ENCODE data around the gene LENG8. TPM values are rescaled to one million over a fixed set of nuclear protein-coding genes. Genes with fewer than 3 reads are reported as not detected.
A peak's percentile ranks its signal among the peaks of the same experiment; 100 is the strongest.

Gene LENG8
- total RNA-seq, 2 donors from 2014 or later, result 471 to 480 TPM

DNA sequence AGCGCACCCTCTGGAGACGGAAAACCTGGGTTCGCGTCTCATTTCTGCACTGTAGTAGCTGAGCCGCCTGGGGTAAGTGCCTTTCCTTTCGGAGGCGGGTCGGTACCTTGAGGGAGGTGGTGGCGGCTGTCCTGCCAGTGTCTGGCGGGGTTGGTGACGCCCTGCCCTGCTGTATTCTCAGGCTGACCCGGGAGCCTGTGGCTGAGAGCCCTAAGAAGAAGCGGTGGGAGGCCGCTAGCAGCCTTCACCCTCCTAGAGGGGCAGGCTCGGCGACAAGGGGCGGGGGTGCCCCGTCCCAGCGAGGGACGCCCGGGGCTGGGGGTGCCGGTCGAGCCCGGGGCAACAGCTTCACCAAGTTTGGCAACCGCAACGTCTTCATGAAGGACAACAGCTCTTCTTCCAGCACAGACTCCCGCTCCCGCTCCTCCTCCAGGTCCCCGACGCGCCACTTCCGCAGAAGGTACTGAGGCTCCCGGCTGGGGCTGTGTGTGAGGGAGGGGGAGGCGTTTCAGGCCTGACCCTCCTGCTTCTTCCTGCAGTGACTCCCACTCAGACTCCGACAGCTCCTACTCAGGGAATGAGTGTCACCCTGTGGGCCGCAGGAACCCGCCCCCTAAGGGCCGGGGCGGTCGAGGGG is 6.9 kb downstream of the LENG8 start:
- H3K4me3 Mint-ChIP-seq, result no peak overlapping the region
- peak; percentile 2 for ATAC-seq
- peaks cover 15% of the 10 kb centered on the region for H3K36me3 Mint-ChIP-seq (ENCODE audit: low read depth)
- no peak overlapping the region for H3K27ac Mint-ChIP-seq
- H3K4me1 Mint-ChIP-seq, result peaks cover 29% of the 10 kb centered on the region
- no peaks in the 10 kb centered on the region for H3K9me3 ChIP-seq (ENCODE audit: control insufficient read depth, low read length, poor library complexity, severe bottlenecking)
- H3K27me3 Mint-ChIP-seq, result no peaks in the 10 kb centered on the region
- no peak for DNase-seq

- Mint-ChIP-seq H3K36me3 (ENCODE audit: low read depth) (peaks cover 13% of the 10 kb centered on the region), H3K4me1 (peaks cover 27% of the 10 kb centered on the region), H3K27ac (peak overlapping the region; percentile 85), H3K27me3 (no peaks in the 10 kb centered on the region), H3K4me3 (no peak overlapping the region)
- ATAC-seq (peak; percentile 4), DNase-seq (no peak)
- H3K9me3 ChIP-seq (ENCODE audit: control insufficient read depth, low read length, poor library complexity, severe bottlenecking), result no peaks in the 10 kb centered on the region
These were observed 7.7 kb downstream of the LENG8 start for GRCh38 chr19:54456423-54457373.

GRCh38 chr19:54457773-54458647 is 9.0 kb downstream of the LENG8 start:
- DNase-seq (no peak), ATAC-seq (no peak)
- Mint-ChIP-seq H3K27ac (peak overlapping the region; percentile 85), H3K27me3 (no peaks in the 10 kb centered on the region), H3K4me1 (peaks cover 32% of the 10 kb centered on the region), H3K36me3 (ENCODE audit: low read depth) (peaks cover 12% of the 10 kb centered on the region), H3K4me3 (peak overlapping the region; percentile 69)
- no peaks in the 10 kb centered on the region for H3K9me3 ChIP-seq (ENCODE audit: control insufficient read depth, low read length, poor library complexity, severe bottlenecking)

DNA sequence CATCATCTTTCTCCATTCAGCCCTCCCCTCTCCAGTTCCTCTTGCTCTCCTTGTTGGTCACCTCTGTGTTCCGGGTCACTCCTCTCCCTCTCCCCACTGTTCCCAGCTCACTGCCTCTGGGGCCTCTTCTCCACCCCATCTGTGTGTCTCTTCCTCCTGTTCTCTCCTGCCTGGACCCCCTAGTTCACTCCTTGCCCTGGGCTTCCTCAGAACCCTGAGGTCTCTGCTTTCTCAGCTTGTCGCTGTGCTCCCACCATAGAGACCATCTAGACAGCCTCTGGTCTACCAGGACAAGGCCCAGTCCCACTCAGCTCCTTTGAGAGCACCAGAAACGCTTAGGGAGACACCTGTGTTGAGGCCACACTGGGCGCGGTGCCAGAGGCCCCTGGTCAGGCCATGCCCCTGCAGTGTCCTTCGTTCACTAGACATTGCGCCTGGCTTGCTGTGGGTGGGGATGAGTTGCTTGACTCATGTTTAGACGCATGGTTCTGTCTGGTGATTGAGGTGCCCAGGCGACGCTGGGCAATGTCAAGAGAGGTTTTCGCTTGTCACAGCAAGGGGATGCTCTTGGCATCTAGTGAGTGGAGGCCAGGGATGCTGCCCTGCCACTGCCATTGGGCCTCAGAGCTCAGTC is 9.8 kb downstream of the LENG8 start:
- Mint-ChIP-seq H3K4me1 (peaks cover 32% of the 10 kb centered on the region), H3K27ac (peak overlapping the region; percentile 85), H3K4me3 (peak overlapping the region; percentile 69), H3K36me3 (ENCODE audit: low read depth) (peaks cover 10% of the 10 kb centered on the region), H3K27me3 (no peaks in the 10 kb centered on the region)
- ATAC-seq (no peak), DNase-seq (no peak)
- no peaks in the 10 kb centered on the region for H3K9me3 ChIP-seq (ENCODE audit: control insufficient read depth, low read length, poor library complexity, severe bottlenecking)

DNA sequence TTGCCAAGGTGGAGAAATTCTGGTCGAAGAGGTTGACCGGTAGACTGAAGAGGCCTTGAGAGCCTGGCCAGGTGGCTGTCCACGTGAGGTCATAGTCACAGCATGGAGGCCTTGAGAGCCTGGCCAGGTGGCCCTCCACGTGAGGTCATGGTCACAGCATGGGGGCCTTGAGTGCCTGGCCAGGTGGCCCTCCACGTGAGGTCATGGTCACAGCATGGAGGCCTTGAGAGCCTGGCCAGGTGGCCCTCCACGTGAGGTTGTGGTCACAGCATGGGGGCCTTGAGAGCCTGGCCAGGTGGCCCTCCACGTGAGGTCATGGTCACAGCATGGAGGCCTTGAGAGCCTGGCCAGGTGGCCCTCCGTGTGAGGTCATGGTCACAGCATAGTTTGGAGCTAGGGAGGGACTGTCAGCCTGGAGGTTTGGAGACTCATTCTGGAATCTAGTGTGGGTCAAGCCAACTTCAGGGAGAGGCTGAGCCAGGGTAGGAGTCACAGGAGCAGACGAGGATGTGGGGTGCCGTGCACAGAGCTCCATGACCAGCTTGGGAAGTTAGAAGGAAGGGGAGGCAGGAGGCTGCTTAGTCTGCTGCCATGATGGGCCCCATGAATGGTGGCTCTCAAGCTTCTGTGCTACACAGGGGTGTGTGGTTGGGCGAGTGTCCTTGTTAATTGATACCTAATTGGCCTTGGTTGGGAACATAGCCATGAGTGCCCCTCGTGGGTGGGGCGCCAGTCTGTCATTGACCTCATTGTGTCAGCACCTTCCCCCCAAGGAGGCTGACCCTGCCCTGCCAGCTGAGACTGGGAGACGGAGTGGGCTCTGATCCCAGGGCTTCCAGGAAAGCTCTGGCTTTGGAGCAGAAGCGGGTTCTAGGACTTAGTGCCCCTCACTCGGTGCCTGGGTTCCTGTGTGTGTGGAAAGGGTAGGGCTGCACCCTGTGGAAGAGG is 10.6 kb downstream of the LENG8 start:
- Mint-ChIP-seq H3K27ac (peak overlapping the region; percentile 85), H3K4me3 (peak overlapping the region; percentile 69), H3K4me1 (peaks cover 36% of the 10 kb centered on the region), H3K36me3 (ENCODE audit: low read depth) (peaks cover 10% of the 10 kb centered on the region), H3K27me3 (no peaks in the 10 kb centered on the region)
- H3K9me3 ChIP-seq (ENCODE audit: control insufficient read depth, low read length, poor library complexity, severe bottlenecking), result no peaks in the 10 kb centered on the region
- DNase-seq, result no peak
- ATAC-seq, result no peak

- DNase-seq (no peak), ATAC-seq (no peak)
- peak overlapping the region; percentile 41 for H3K4me3 Mint-ChIP-seq
- H3K27ac Mint-ChIP-seq, result peak overlapping the region; percentile 85
- peaks cover 36% of the 10 kb centered on the region for H3K4me1 Mint-ChIP-seq
- no peaks in the 10 kb centered on the region for H3K27me3 Mint-ChIP-seq
- H3K36me3 Mint-ChIP-seq (ENCODE audit: low read depth), result peaks cover 10% of the 10 kb centered on the region
- H3K9me3 ChIP-seq (ENCODE audit: control insufficient read depth, low read length, poor library complexity, severe bottlenecking), result no peaks in the 10 kb centered on the region
These were observed 11.4 kb downstream of the LENG8 start for GRCh38 chr19:54460230-54461005.

DNA sequence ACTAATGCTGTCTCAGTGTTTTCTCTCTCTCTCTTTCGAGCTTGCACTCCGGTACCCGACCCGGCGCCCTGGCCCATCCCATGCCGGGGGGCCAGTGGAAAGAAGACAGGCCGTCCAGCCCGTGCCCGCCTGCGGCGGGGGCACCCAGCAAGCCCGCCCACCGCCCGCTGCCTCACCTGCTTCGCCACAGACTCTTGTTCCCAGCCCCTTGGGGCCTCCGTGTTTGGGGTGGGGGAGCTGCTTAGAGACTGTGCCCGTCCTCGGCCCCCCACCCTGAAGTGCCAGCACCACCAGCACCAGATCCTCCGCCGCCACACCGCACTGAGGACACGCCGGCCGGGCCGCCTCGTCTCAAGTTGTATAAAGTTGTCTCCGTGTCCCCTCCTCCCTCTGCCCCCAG is 12.2 kb downstream of the LENG8 start:
- DNase-seq (no peak), ATAC-seq (no peak)
- Mint-ChIP-seq H3K27ac (peak overlapping the region; percentile 92), H3K4me3 (peak overlapping the region; percentile 72), H3K27me3 (no peaks in the 10 kb centered on the region), H3K4me1 (peaks cover 38% of the 10 kb centered on the region), H3K36me3 (ENCODE audit: low read depth) (peaks cover 10% of the 10 kb centered on the region)
- H3K9me3 ChIP-seq (ENCODE audit: control insufficient read depth, low read length, poor library complexity, severe bottlenecking), result no peaks in the 10 kb centered on the region

GRCh38 chr19:54461613-54462012 is 12.6 kb downstream of the LENG8 start:
- no peaks in the 10 kb centered on the region for H3K9me3 ChIP-seq (ENCODE audit: control insufficient read depth, low read length, poor library complexity, severe bottlenecking)
- Mint-ChIP-seq H3K4me1 (peaks cover 38% of the 10 kb centered on the region), H3K27me3 (no peaks in the 10 kb centered on the region), H3K4me3 (peak overlapping the region; percentile 72), H3K36me3 (ENCODE audit: low read depth) (peaks cover 10% of the 10 kb centered on the region), H3K27ac (peak overlapping the region; percentile 92)
- ATAC-seq (no peak), DNase-seq (no peak)

DNA sequence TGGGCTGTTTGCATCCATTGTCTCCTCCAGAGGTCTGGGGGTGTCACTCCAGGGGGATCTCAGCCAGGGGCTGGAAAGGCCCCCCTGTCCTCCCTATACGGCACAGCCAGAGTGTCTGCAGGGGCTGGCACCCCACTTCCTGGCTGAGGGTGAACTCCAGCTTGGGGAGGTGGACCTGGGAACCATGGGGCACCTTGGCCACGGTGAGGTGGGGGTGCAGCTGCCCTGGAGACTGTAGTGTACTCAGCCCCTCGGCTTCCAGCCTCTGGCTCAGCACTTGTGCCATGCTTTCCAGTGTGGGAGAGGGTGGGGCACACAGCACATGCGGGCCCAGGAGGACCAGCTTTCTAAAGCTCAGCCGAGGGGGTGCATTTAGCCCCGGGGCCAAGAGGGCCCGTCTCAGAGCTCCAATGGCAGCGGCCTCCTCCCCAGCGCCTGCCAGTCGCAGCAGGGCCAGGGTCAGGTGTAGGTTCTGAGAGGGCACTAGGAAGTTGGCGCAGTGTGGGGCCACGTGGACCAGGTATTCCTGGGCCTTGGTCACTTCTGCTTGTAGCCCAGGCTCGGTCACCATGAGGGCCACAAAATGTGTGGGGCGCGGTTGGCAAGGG is 13.2 kb downstream of the LENG8 start:
- H3K27me3 Mint-ChIP-seq, result no peaks in the 10 kb centered on the region
- H3K4me1 Mint-ChIP-seq, result peaks cover 38% of the 10 kb centered on the region
- peak overlapping the region; percentile 82 for H3K4me3 Mint-ChIP-seq
- no peaks in the 10 kb centered on the region for H3K9me3 ChIP-seq (ENCODE audit: control insufficient read depth, low read length, poor library complexity, severe bottlenecking)
- peaks cover 10% of the 10 kb centered on the region for H3K36me3 Mint-ChIP-seq (ENCODE audit: low read depth)
- peak overlapping the region; percentile 92 for H3K27ac Mint-ChIP-seq
- ATAC-seq (no peak), DNase-seq (no peak)

DNA sequence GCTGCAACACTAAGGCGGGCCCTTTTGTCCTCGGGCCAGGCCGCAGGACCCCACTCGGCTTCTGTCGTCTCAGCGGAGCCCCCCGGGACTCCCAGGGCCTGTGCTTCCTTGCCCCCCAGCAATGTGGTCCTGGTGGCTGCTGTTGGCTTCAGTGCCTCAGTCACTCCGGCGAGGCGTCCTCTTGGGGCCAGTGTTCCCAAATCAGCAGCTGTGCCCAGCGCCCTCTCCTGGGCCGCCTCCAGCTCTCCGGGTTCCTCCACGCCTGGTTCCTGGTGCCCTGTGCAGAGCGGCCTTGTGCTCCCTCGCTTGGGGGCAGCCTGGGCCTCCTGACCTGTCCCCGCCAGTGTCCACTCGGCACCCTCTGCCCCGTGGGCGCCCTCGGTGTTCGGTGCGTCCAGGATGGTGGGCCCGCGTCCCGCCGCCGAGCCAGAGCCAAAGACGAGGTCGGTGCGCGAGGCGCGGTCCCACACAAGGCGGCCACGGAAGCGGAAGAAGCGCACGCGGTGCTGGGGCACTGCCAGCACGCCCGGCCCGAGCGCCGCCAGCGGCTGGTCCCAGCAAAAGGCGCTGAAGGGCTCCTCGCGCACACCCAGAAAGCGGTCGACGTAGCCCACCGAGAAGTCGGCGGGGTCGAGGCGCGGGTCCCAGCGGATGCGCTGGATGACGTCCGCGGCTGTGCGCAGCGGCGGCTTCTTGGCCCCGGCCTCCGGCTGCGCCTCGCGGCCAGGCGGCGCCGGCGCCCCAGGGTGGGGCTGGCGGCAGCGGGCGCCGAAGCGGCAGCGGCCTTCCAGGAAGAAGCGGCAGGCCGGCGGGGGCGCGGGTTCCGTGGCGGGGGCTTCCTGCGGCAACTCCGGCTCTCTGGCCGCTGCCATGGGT is 13.9 kb downstream of the LENG8 start:
- peak; percentile 51 to 62 (median 54) for DNase-seq
- H3K27me3 Mint-ChIP-seq, result no peaks in the 10 kb centered on the region
- H3K27ac Mint-ChIP-seq, result peak overlapping the region; percentile 92
- H3K4me1 Mint-ChIP-seq, result peaks cover 38% of the 10 kb centered on the region
- peaks cover 10% of the 10 kb centered on the region for H3K36me3 Mint-ChIP-seq (ENCODE audit: low read depth)
- peak overlapping the region; percentile 82 for H3K4me3 Mint-ChIP-seq
- peak; percentile 40 for ATAC-seq
- H3K9me3 ChIP-seq (ENCODE audit: control insufficient read depth, low read length, poor library complexity, severe bottlenecking), result no peaks in the 10 kb centered on the region
